Stimulated activated CD4-positive, alpha-beta T cell treated with anti-CD3 and anti-CD28 coated beads, TNF-alpha, amount 100 ng/mL, for 1 hour (primary cell): ENCODE data around the gene DUSP23.

Experiments used
- DNase-seq, 3 donors: peaks; one replicate each; pipeline ENCODE4 v3.0.0-alpha.2; 2020; ENCODE audit warnings: low read depth in 3 of 3, low spot score in 1 of 3

DUSP23 gene

GRCh38 chr1:159783724-159784123 is 3.0 kb downstream of the DUSP23 start:
- no peak for DNase-seq

GRCh38 chr1:159786465-159786864 is 5.7 kb downstream of the DUSP23 start:
- DNase-seq, result no peak

GRCh38 chr1:159786966-159787365 is 6.2 kb downstream of the DUSP23 start:
- DNase-seq, result no peak

GRCh38 chr1:159790237-159790917 is 9.6 kb downstream of the DUSP23 start:
- no peak for DNase-seq

GRCh38 chr1:159791031-159791430 is 10.3 kb downstream of the DUSP23 start:
- no peak for DNase-seq

- DNase-seq, result no peak
These were observed 10.7 kb downstream of the DUSP23 start for GRCh38 chr1:159791461-159791860.

- DNase-seq, result no peak
These were observed 14.8 kb downstream of the DUSP23 start for GRCh38 chr1:159795534-159795933.

- DNase-seq, result no peak
These were observed 18.1 kb downstream of the DUSP23 start for GRCh38 chr1:159798893-159799292.

- no peak for DNase-seq
These were observed 18.8 kb downstream of the DUSP23 start for GRCh38 chr1:159799446-159799985.

- DNase-seq, result no peak
These were observed 19.6 kb downstream of the DUSP23 start for GRCh38 chr1:159800177-159800930.

- no peak for DNase-seq
These were observed 21.3 kb downstream of the DUSP23 start, which contains the start of gene FCRL6 for GRCh38 chr1:159802111-159802510. TSS of gene FCRL6 (plus strand) at chr1:159802360. CDS start at chr1:159802425, 65 bp downstream.

GRCh38 chr1:159803956-159804689 is 23.4 kb downstream of the DUSP23 start:
- DNase-seq, result no peak

- no peak for DNase-seq
These were observed 24.2 kb downstream of the DUSP23 start for GRCh38 chr1:159804924-159805323.

GRCh38 chr1:159815926-159816325 is 35.2 kb downstream of the DUSP23 start:
- DNase-seq, result no peak

- no peak for DNase-seq
These were observed 36.7 kb downstream of the DUSP23 start for GRCh38 chr1:159817276-159818041.

GRCh38 chr1:159821171-159821867 is 40.6 kb downstream of the DUSP23 start:
- DNase-seq, result no peak

GRCh38 chr1:159823406-159823805 is 42.6 kb downstream of the DUSP23 start:
- DNase-seq, result no peak

- no peak for DNase-seq
These were observed 44.8 kb downstream of the DUSP23 start for GRCh38 chr1:159825564-159825963.

GRCh38 chr1:159826441-159827101 is 45.8 kb downstream of the DUSP23 start, which contains the start of gene SLAMF8:
TSS of gene SLAMF8 (plus strand) at chr1:159826873. CDS start at chr1:159826899, 26 bp downstream.
- no peak for DNase-seq

- no peak for DNase-seq
These were observed 46.3 kb downstream of the DUSP23 start for GRCh38 chr1:159827102-159827490.
